HEK293T (cell line): ENCODE data around the gene KCTD8.

Source experiments
- BHLHE40 ChIP-seq: fragments of 450-650 bp; IDR thresholded peaks from 2 replicates; pipeline ENCODE4 v1.6.1; 2016; ENCODE audit warnings: mild to moderate bottlenecking, moderate library complexity, borderline replicate concordance
- FOXA1 ChIP-seq: fragments of 450-650 bp; IDR thresholded peaks from 2 replicates; pipeline ENCODE4 v1.6.1; 2016; ENCODE audit warnings: mild to moderate bottlenecking
- FOXK2 ChIP-seq: fragments of 450-650 bp; IDR thresholded peaks from 2 replicates; pipeline ENCODE4 v1.6.1; 2016; ENCODE audit warnings: mild to moderate bottlenecking
- FOXM1 ChIP-seq: fragments of 450-650 bp; IDR thresholded peaks from 2 replicates; pipeline ENCODE4 v1.6.1; 2017; ENCODE audit warnings: mild to moderate bottlenecking, borderline replicate concordance
- HDGF ChIP-seq: fragments of 450-650 bp; IDR thresholded peaks from 2 replicates; pipeline ENCODE4 v1.6.1; 2017; ENCODE audit warnings: antibody characterized with exemption, borderline replicate concordance
- L3MBTL2 ChIP-seq: fragments of 450-650 bp; conservative IDR thresholded peaks from 2 replicates; pipeline ENCODE4 v1.6.1; 2016; ENCODE audit warnings: mild to moderate bottlenecking
- LEF1 ChIP-seq: fragments of 450-650 bp; IDR thresholded peaks from 2 replicates; pipeline ENCODE4 v1.6.1; 2017; ENCODE audit warnings: mild to moderate bottlenecking, borderline replicate concordance
- SP1 ChIP-seq: fragments of 450-650 bp; IDR thresholded peaks from 2 replicates; pipeline ENCODE4 v1.6.1; 2017
- SUZ12 ChIP-seq: fragments of 450-650 bp; IDR thresholded peaks from 2 replicates; pipeline ENCODE4 v1.6.1; 2016; ENCODE audit warnings: mild to moderate bottlenecking

- no peak for TF ChIP-seq SP1
- no peak for TF ChIP-seq FOXM1
- TF ChIP-seq L3MBTL2, result no peak
- no peak for TF ChIP-seq HDGF
- TF ChIP-seq SUZ12, result no peak
- no peak for TF ChIP-seq BHLHE40
- TF ChIP-seq LEF1, result no peak
- no peak for TF ChIP-seq FOXK2
- TF ChIP-seq FOXA1, result no peak
Measured at GRCh38 chr4:44157611-44158277, 290.9 kb downstream of the KCTD8 start.
